Panc1 (cell line): ENCODE data around the gene KAT6B. TPM values are rescaled to one million over a fixed set of nuclear protein-coding genes. Genes with fewer than 3 reads are reported as not detected.

Experiments used
- ATAC-seq: fragments of 200-7000 bp; cut with Tn5 transposase; 2 replicates; pipeline ENCODE4 v1.9.1; 2020; ENCODE audit warnings: mild to moderate bottlenecking, moderate library complexity
- BruUV-seq: library from RNA; stranded (reverse); fragments of 400-500 nt; replicated peaks from 2 replicates; lab custom pipeline; 2021; lab: Mats Ljungman, UMichigan
- CTCF ChIA-PET: fragments of 300-600 bp; sonication (Branson Sonifier 250); formaldehyde crosslinking; loops from one replicate; lab custom pipeline; 2022; ENCODE audit warnings: antibody characterized with exemption; lab: Charles Lee
- POLR2A ChIA-PET: fragments of 300-600 bp; sonication (Branson Sonifier 250); formaldehyde crosslinking; loops from one replicate; lab custom pipeline; 2022; ENCODE audit warnings: antibody characterized with exemption; lab: Charles Lee
- DNase-seq: peaks from one replicate; pipeline ENCODE4 v3.0.0-alpha.2; 2010; ENCODE audit warnings: low read depth, low spot score
- H3K27ac ChIP-seq: 2 replicates; pipeline ENCODE4 v1.5.1; 2011; ENCODE audit warnings: mild to moderate bottlenecking, low read length, inconsistent platforms
- H3K27me3 ChIP-seq: fragments of 200-500 bp; sonication (Bioruptor generic); 2 replicates; pipeline ENCODE4 v1.6.0; 2014; ENCODE audit warnings: low read length, inconsistent platforms; ENCODE audit not compliant: control insufficient read depth, insufficient read depth
- H3K36me3 ChIP-seq: fragments of 200-500 bp; sonication (Bioruptor generic); 2 replicates; pipeline ENCODE4 v1.5.1; 2014; ENCODE audit warnings: inconsistent platforms, mild to moderate bottlenecking, low read length, moderate library complexity; ENCODE audit not compliant: control insufficient read depth, insufficient read depth
- H3K4me1 ChIP-seq: 2 replicates; pipeline ENCODE4 v1.5.1; 2011; ENCODE audit warnings: inconsistent platforms, mild to moderate bottlenecking, low read length, moderate library complexity; ENCODE audit not compliant: control insufficient read depth, insufficient read depth
- H3K4me3 ChIP-seq, 2 experiments: 2 replicates each; pipeline ENCODE4 v1.5.1; 2011 to 2012; ENCODE audit warnings: low read depth in 2 of 2, low read length in 2 of 2, mild to moderate bottlenecking in 2 of 2, inconsistent platforms in 1 of 2, moderate library complexity in 1 of 2
- H3K9me3 ChIP-seq: fragments of 200-500 bp; sonication (Bioruptor generic); 2 replicates; pipeline ENCODE4 v1.5.1; 2014; ENCODE audit warnings: low read depth, mild to moderate bottlenecking, inconsistent platforms, low read length, moderate library complexity; ENCODE audit not compliant: control insufficient read depth, insufficient read depth
- CTCF ChIP-seq: fragments of 450-650 bp; IDR thresholded peaks from 2 replicates; pipeline ENCODE4 v1.5.1; 2017; ENCODE audit warnings: mild to moderate bottlenecking
- POLR2AphosphoS5 ChIP-seq: IDR thresholded peaks from 2 replicates; pipeline ENCODE4 v1.6.1; 2012; ENCODE audit warnings: mild to moderate bottlenecking, low read depth, low read length, moderate library complexity
- REST ChIP-seq, 2 experiments: IDR thresholded peaks; 2 replicates each; pipeline ENCODE4 v1.6.1; 2011 to 2012; ENCODE audit warnings: low read depth in 2 of 2, control low read depth in 1 of 2, low read length in 1 of 2, mild to moderate bottlenecking in 1 of 2, moderate library complexity in 1 of 2; ENCODE audit not compliant: insufficient read depth in 1 of 2
- SIN3A ChIP-seq: IDR thresholded peaks from 2 replicates; pipeline ENCODE4 v1.6.1; 2012; ENCODE audit warnings: low read depth, mild to moderate bottlenecking, low read length, moderate library complexity, borderline replicate concordance; ENCODE audit not compliant: insufficient read depth
- TCF7L2 ChIP-seq: IDR thresholded peaks from 2 replicates; pipeline ENCODE4 v1.6.1; 2011; ENCODE audit warnings: mild to moderate bottlenecking, low read depth, low read length, inconsistent platforms
- in situ Hi-C: cut with HindIII; loops from 2 replicates; pipeline ENCODE4 v1.10.0; 2016; ENCODE audit warnings: low sequenced_read_pairs, low pct_unique_long_range_greater_than_20kb
- intact Hi-C: fragments of 100-400 bp; cut with micrococcal nuclease; formaldehyde crosslinking; loops from one replicate; pipeline ENCODE4 v1.10.0; 2022; ENCODE audit not compliant: unreplicated experiment
- total RNA-seq: library from RNA; stranded (reverse); gene quantifications from one replicate; pipeline ENCODE4 v1.2.1, GENCODE V29; 2021; ENCODE audit not compliant: unreplicated experiment

Gene KAT6B
- total RNA-seq, 1 experiment from 2014 or later = 31.1 TPM

GRCh38 chr10:74992068-74992467 is 165.7 kb downstream of the KAT6B start:
- CTCF ChIA-PET = no interaction called here

GRCh38 chr10:74993649-74994048 is 167.2 kb downstream of the KAT6B start:
- intact Hi-C loops (no loop called here), in situ Hi-C loops (no loop called here)
- no TSS peak for BruUV-seq
- ATAC-seq = no peak
- DNase-seq = no peak
- ChIA-PET POLR2A (no interaction called here), CTCF (no interaction called here)
- no peaks in the 10 kb centered on the region for H3K27me3 ChIP-seq
- TF ChIP-seq REST (IDR thresholded peaks at IDR 0.05; ENCODE audit: insufficient read depth in 1 of 2, low read depth in 2 of 2, low read length in 1 of 2) (no peak), SIN3A (no peak), CTCF (no peak), POLR2AphosphoS5 (no peak), TCF7L2 (no peak)
- H3K27ac ChIP-seq = no peak overlapping the region
- H3K4me1 ChIP-seq = no peaks in the 10 kb centered on the region
- no peaks in the 10 kb centered on the region for H3K36me3 ChIP-seq
- H3K9me3 ChIP-seq = no peaks in the 10 kb centered on the region
- H3K4me3 ChIP-seq = no peak overlapping the region

More at GRCh38 chr10:74992068-74992467, 165.7 kb downstream of the KAT6B start:
- BruUV-seq = no TSS peak
- H3K27ac ChIP-seq = no peak overlapping the region
- intact Hi-C loops = no loop called here
- POLR2A ChIA-PET = no interaction called here
- H3K4me3 ChIP-seq = no peak overlapping the region
- H3K36me3 ChIP-seq = no peaks in the 10 kb centered on the region
- ATAC-seq (no peak), DNase-seq (no peak)
- TF ChIP-seq REST (IDR thresholded peaks at IDR 0.05; ENCODE audit: insufficient read depth in 1 of 2, low read depth in 2 of 2, low read length in 1 of 2) = no peak
- TF ChIP-seq CTCF = no peak
- no peak for TF ChIP-seq POLR2AphosphoS5
- no peak for TF ChIP-seq TCF7L2
- TF ChIP-seq SIN3A = no peak
- H3K9me3 ChIP-seq = no peaks in the 10 kb centered on the region
- no peaks in the 10 kb centered on the region for H3K4me1 ChIP-seq
- in situ Hi-C loops = no loop called here
- H3K27me3 ChIP-seq = no peaks in the 10 kb centered on the region
